ENCODE measurements around the gene CMTM8.

The CMTM8 gene

DNA sequence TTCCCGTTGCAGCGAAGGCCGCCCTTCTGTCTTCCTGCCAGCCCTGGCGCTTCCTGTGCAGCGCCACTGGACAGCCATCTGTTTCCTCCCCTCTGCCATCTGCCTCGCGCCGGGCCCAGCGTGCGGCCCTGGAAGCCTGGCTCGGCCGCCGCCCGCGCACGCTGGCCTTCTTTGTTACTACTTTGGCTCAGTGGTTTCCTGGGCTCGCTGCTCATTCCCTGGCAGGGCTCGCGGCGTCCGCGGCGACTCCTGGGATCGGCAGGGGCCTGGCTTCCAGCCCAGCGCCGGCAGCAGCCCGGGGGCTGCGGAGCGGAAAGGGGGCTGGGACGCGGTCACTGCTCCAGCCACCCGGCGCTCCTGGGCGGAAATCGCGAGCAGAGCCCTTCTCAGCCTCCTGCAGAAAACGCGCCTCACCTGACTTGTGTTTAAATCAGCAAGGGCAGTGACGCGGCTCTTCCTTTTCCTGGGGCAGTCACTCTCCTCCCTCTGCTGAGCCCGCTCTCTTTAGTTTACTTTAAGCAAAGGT, 163.1 kb downstream of the CMTM8 start:
- CTCF ChIA-PET, result interaction anchor here (0.8 to 6.9 kb wide), 6 partner anchors 11 to 225 kb away, joined by 3 to 77 read pairs (median 4); partner anchors contain the start of gene CMTM7
- peak overlapping the region; percentile 44 for H3K4me3 ChIP-seq (ENCODE audit: low read depth, low read length)

DNA sequence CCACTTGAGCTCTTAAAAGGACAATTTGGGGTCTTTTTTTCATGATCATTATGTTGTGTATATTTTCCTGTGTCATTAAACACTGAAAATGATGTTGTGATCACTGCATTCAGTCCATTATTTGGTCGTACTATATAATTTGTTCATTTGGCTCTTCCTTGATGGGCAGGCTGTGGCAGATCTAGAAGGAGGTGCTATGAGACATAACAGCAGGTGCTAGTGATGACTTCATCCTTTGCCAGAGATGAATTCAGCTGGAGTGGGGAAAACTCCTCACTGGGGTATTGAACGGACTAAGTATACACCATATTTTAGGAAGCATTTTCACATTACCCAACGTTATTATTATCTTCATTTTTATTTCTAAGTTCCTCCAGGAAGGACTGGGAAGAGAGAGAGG, 165.2 kb downstream of the CMTM8 start:
- ChIA-PET CTCF (interaction anchor here (0.8 to 1.0 kb wide), 2 partner anchors 27 to 67 kb away, joined by 3 read pairs; no protein-coding TSS in a partner anchor), POLR2A (no interaction called here)
- TF ChIP-seq, protein P1, sequence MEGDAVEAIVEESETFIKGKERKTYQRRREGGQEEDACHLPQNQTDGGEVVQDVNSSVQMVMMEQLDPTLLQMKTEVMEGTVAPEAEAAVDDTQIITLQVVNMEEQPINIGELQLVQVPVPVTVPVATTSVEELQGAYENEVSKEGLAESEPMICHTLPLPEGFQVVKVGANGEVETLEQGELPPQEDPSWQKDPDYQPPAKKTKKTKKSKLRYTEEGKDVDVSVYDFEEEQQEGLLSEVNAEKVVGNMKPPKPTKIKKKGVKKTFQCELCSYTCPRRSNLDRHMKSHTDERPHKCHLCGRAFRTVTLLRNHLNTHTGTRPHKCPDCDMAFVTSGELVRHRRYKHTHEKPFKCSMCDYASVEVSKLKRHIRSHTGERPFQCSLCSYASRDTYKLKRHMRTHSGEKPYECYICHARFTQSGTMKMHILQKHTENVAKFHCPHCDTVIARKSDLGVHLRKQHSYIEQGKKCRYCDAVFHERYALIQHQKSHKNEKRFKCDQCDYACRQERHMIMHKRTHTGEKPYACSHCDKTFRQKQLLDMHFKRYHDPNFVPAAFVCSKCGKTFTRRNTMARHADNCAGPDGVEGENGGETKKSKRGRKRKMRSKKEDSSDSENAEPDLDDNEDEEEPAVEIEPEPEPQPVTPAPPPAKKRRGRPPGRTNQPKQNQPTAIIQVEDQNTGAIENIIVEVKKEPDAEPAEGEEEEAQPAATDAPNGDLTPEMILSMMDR (IDR thresholded peaks at IDR 0.05; ENCODE audit: insufficient read depth, low read length, missing control alignments), result no peak
- no peak for DNase-seq (ENCODE audit: low read depth, low spot score)
- H3K4me3 ChIP-seq (ENCODE audit: low read depth, low read length), result no peak overlapping the region

More for the DNA sequence above, 163.1 kb downstream of the CMTM8 start:
- POLR2A ChIA-PET, result no interaction called here
- DNase-seq (ENCODE audit: low read depth, low spot score), result no peak
- TF ChIP-seq, protein P1 (IDR thresholded peaks at IDR 0.05; ENCODE audit: insufficient read depth, low read length, missing control alignments), result no peak

DNA sequence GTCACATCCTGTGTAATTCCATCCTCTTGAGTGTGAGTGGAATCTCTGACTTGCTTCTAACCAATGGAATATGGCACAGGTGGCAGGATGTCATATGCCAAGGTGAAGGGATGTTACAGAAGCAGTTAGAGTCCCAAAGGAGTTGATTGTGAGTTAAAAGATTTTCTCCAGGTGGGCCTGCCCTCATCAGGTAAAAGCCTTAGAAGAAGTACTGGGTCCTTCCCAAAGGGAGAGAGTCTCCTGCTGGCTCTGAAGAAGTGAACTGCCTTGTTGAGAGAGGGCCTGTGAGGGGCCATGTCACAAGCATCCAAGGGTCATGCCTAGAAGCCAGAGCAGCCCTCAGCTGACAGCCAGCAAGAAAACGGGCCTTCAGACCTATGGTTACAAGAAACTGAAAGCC, 166.2 kb downstream of the CMTM8 start:
- no peak for DNase-seq (ENCODE audit: low read depth, low spot score)
- H3K4me3 ChIP-seq (ENCODE audit: low read depth, low read length), result no peak overlapping the region
- CTCF ChIA-PET, result interaction anchor here (0.8 to 1.0 kb wide), 2 partner anchors 13 to 63 kb away, joined by 3 read pairs; partner anchors contain the start of gene CMTM7
- TF ChIP-seq, protein P1 (IDR thresholded peaks at IDR 0.05; ENCODE audit: insufficient read depth, low read length, missing control alignments), result no peak
- POLR2A ChIA-PET, result no interaction called here

DNA sequence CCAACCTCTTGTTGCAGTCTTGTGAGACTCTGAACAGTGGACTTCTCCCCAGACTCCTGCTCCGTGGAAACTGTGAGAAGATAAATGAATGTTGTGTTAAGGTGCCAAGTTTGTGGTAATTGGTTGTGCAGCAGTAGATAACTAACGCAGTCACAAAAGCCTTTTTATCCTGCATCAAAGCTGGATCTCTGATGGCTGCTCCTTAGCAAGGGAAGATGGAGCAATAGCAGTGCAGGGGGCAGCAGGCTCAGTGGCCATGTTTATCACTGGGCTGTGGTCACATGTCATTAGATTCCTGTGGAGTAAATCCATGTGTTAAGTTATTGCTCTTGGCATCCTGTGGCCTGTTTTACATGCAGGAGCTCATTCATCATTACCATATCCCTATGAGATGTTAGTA, 166.7 kb downstream of the CMTM8 start:
- TF ChIP-seq, protein P1 (IDR thresholded peaks at IDR 0.05; ENCODE audit: insufficient read depth, low read length, missing control alignments), result no peak
- CTCF ChIA-PET, result interaction anchor here (1.0 to 1.5 kb wide), 2 partner anchors 13 to 31 kb away, joined by 3 to 4 read pairs; partner anchors contain the start of gene CMTM7
- DNase-seq (ENCODE audit: low read depth, low spot score), result no peak
- POLR2A ChIA-PET, result no interaction called here
- no peak overlapping the region for H3K4me3 ChIP-seq (ENCODE audit: low read depth, low read length)

DNA sequence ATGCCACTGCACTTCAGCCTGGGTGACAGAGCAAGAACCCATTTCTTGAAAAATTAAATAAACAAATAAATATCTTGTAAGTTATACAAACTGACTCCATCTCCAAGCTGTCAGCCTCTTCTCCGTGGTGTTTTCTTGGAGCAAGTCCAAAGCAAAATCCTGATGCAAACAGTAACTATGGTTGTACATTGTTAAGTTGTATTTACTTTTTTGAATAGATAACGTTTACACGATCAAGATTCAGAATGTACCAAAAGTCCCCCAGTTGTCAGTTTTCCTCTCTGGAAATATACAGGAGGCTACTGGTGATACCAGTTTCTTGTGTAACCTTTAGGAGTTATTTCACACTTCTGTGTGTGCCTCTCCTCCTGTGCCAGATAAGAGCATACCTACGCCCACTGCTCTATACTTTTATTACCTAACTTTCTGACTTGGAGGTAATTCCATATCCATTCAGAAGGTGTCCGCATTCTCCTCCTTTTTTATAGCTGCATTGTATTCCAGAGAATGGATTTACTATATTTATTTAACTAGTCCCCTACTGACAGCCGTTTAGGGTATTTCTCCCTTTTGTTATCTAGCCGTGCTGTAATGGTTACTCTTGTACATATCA, 167.3 kb downstream of the CMTM8 start:
- no peak overlapping the region for H3K4me3 ChIP-seq (ENCODE audit: low read depth, low read length)
- CTCF ChIA-PET, result interaction anchor here (1.0 to 1.5 kb wide), 3 partner anchors 24 to 62 kb away, joined by 3 to 4 read pairs (median 3); no protein-coding TSS in a partner anchor
- DNase-seq (ENCODE audit: low read depth, low spot score), result no peak
- POLR2A ChIA-PET, result no interaction called here
- TF ChIP-seq, protein P1 (IDR thresholded peaks at IDR 0.05; ENCODE audit: insufficient read depth, low read length, missing control alignments), result no peak
